Right atrium auricular region (tissue), 2 donors: ENCODE results near the gene TGFA. TPM values are rescaled to one million over a fixed set of nuclear protein-coding genes. Genes with fewer than 3 reads are reported as not detected.

Experiments
- DNase-seq: peaks from one replicate; pipeline ENCODE4 v3.0.0-alpha.2; 2019; ENCODE audit warnings: low spot score
- H3K27ac ChIP-seq, 2 donors: fragments of 200-600 bp; sonication (generic); 1 replicate in 1 of 2; 2 replicates in 1 of 2; pipeline ENCODE4 v1.5.1; 2016 to 2019
- H3K27me3 ChIP-seq, 2 donors: fragments of 200-600 bp; sonication (generic); one replicate each; pipeline versions ENCODE4 v1.5.1 to v1.6.0; 2017 to 2019
- H3K36me3 ChIP-seq: fragments of 200-600 bp; sonication (generic); one replicate; pipeline ENCODE4 v1.5.1; 2016
- H3K4me1 ChIP-seq, 2 donors: fragments of 200-600 bp; sonication (generic); one replicate each; pipeline versions ENCODE4 v1.5.1 to v1.6.0; 2017 to 2019
- H3K4me3 ChIP-seq, 2 donors: fragments of 200-600 bp; sonication (generic); 1 replicate in 1 of 2; 2 replicates in 1 of 2; pipeline ENCODE4 v1.5.1; 2017 to 2019; ENCODE audit warnings: mild to moderate bottlenecking in 1 of 2, moderate library complexity in 1 of 2
- H3K9me3 ChIP-seq, 2 donors: fragments of 200-600 bp; sonication (generic); one replicate each; pipeline ENCODE4 v1.5.1; 2019
- total RNA-seq, 2 donors: library from RNA; depleted of rRNA; stranded (reverse); fragments of >200 nt; gene quantifications; one replicate each; pipeline ENCODE4 v1.1.0, GENCODE V29; 2016
- TF ChIP-seq, protein P1 (sequence below), 2 donors: fragments of 200-600 bp; sonication (generic); IDR thresholded peaks; one replicate each; pipeline ENCODE4 v1.5.1; 2019; ENCODE audit warnings: antibody characterized with exemption in 2 of 2

TGFA gene
- total RNA-seq, 2 donors from 2014 or later, result 0.24 to 1.7 TPM

DNA sequence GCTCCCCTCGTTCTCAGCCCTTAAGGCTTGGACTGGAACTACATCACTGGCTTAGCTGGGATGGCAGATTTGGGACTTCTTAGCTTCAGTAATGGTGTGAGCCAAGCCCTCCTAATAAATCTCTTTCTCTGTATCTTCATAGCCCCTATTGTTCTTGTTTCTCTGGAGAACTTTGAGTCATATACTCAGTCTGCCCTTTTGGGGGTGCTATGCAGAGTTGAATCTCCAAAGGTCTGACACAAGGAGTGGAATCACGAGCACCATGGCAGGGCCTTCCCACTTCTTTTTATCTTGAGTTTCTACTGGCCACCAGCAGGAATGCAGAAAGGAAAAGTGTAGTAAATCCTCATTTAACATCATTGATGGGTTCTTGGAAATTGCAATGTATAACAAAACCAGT is 13.3 kb upstream of the TGFA start:
- Histone ChIP-seq H3K4me3 (no peak overlapping the region), H3K27ac (no peak overlapping the region), H3K9me3 (no peaks in the 10 kb centered on the region), H3K27me3 (no peaks in the 10 kb centered on the region), H3K4me1 (no peaks in the 10 kb centered on the region), H3K36me3 (no peaks in the 10 kb centered on the region)
- TF ChIP-seq, protein P1, sequence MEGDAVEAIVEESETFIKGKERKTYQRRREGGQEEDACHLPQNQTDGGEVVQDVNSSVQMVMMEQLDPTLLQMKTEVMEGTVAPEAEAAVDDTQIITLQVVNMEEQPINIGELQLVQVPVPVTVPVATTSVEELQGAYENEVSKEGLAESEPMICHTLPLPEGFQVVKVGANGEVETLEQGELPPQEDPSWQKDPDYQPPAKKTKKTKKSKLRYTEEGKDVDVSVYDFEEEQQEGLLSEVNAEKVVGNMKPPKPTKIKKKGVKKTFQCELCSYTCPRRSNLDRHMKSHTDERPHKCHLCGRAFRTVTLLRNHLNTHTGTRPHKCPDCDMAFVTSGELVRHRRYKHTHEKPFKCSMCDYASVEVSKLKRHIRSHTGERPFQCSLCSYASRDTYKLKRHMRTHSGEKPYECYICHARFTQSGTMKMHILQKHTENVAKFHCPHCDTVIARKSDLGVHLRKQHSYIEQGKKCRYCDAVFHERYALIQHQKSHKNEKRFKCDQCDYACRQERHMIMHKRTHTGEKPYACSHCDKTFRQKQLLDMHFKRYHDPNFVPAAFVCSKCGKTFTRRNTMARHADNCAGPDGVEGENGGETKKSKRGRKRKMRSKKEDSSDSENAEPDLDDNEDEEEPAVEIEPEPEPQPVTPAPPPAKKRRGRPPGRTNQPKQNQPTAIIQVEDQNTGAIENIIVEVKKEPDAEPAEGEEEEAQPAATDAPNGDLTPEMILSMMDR (IDR thresholded peaks at IDR 0.05), result no peak
- DNase-seq, result no peak

DNA sequence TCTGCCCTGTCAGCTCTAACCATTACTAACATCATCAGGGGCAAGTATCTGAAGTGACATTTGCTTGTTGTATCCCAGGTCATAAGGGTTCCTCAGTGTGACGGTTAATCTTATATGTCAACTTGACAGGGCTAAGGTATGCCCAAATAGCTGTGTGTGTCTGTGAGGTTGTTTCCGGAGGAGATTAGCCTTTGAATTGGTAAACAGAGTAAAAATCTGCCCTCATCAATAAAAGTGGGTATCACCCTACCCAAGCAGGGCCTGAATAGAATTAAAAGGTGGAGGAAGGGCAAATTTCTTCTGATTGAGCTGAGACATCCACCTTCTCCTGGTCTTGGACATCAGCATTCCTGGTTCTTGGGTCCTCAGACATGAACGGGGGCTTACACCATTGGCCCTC is 12.8 kb upstream of the TGFA start:
- no peak overlapping the region for H3K27ac ChIP-seq
- TF ChIP-seq, protein P1 (IDR thresholded peaks at IDR 0.05), result no peak
- no peaks in the 10 kb centered on the region for H3K36me3 ChIP-seq
- H3K4me1 ChIP-seq, result no peaks in the 10 kb centered on the region
- DNase-seq, result no peak
- H3K9me3 ChIP-seq, result no peaks in the 10 kb centered on the region
- H3K4me3 ChIP-seq, result no peak overlapping the region
- H3K27me3 ChIP-seq, result no peaks in the 10 kb centered on the region

DNA sequence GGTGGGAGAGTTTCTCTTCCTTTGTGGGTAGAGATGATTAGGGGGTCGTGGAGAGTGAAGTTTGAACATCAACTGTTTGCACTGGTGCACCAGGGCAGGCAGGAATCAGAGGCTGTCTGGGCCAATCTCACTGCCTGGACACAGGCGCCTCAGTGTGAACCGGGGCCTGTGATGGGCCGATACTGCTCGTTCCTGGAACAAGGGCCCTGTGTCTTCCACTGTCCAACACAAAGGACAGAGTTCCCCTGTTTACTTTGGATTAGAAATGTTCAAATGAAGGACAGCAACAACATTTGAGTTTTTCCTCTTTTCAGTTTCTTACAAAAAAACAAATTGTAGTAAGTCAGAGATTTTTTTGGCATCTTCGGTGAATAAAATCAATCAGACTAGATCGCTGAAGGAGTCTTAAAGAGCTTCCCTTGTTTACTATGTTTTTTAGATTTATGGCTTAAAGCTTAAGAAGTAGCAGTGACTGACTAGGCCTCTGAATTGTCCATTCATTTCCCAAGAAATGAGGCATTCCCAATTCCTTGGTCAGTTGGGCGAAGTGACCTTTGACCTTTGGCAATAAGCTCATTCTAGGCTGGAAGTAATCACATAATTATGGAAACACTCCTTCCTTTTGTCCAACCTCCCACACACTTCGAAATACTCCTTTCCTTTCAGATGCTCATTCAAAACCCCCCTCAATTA is 11.6 kb upstream of the TGFA start:
- TF ChIP-seq, protein P1 (IDR thresholded peaks at IDR 0.05), result no peak
- Histone ChIP-seq H3K27me3 (no peaks in the 10 kb centered on the region), H3K4me3 (no peak overlapping the region), H3K27ac (no peak overlapping the region), H3K36me3 (no peaks in the 10 kb centered on the region), H3K9me3 (no peaks in the 10 kb centered on the region), H3K4me1 (no peaks in the 10 kb centered on the region)
- DNase-seq, result no peak

DNA sequence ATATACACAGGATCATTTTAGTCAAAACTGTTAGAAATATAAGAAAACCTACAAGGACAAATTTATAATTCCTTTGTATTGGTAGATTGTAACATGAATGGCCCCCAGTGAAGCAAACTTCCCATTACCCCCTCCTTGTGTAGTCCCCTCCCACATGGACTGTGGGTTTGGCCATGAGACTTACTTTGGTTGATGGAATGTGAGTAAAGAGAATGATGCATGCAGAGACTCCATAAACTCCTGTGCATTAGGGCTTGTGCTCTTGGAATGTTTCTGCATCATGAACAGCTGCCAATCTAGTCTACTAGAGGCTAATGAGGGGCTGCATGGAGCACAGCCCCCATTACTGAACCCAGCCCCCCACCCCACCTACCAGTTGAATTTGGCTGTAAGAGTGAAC is 8.3 kb upstream of the TGFA start:
- Histone ChIP-seq H3K27ac (no peak overlapping the region), H3K4me1 (no peaks in the 10 kb centered on the region), H3K4me3 (no peak overlapping the region), H3K9me3 (no peaks in the 10 kb centered on the region), H3K36me3 (no peaks in the 10 kb centered on the region), H3K27me3 (no peaks in the 10 kb centered on the region)
- DNase-seq, result no peak
- TF ChIP-seq, protein P1 (IDR thresholded peaks at IDR 0.05), result no peak

DNA sequence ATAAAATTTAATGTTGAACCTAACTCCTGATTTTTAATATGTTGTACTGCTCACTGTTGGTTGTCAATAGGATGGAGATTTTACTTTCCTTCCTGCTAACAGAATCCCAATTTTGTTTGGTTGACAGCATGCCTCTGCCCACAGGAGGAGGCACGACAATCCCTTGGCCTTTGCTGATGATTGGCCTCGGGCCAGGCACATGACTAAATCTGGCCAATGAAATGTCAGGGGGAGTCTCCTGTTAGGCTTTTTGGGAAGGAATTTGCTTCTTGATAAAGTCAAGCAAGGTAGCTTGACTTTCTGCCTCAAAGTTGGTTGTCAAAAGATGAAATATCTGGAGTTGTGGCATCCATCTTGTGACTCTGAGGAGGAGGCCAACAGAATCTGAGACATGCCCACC is 6.8 kb upstream of the TGFA start:
- Histone ChIP-seq H3K4me1 (no peaks in the 10 kb centered on the region), H3K36me3 (no peaks in the 10 kb centered on the region), H3K9me3 (no peaks in the 10 kb centered on the region), H3K4me3 (no peak overlapping the region), H3K27ac (no peak overlapping the region), H3K27me3 (no peaks in the 10 kb centered on the region)
- TF ChIP-seq, protein P1 (IDR thresholded peaks at IDR 0.05), result no peak
- DNase-seq, result no peak

DNA sequence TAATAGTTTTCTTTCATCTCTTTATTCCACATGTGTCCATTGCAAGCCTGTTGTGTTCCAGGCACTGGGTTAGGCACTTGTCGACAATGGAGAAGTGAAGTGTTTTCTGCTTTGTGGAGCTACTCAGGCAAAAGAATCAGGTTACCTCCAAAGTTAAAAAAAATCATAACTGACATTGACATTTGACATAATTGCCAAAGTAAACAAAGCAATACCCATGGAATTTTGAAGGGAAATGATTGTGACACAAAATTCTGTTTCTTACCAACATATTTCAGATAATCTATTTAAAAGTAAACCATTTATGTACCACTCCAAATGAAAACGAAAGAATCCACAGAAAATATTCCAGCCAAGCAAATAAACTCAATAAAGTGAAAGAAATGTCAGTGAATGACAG is 6.4 kb upstream of the TGFA start:
- Histone ChIP-seq H3K9me3 (no peaks in the 10 kb centered on the region), H3K4me3 (no peak overlapping the region), H3K27ac (no peak overlapping the region), H3K27me3 (no peaks in the 10 kb centered on the region), H3K4me1 (no peaks in the 10 kb centered on the region), H3K36me3 (no peaks in the 10 kb centered on the region)
- no peak for DNase-seq
- TF ChIP-seq, protein P1 (IDR thresholded peaks at IDR 0.05), result no peak
